Measurements from ENCODE around the gene GNAI2. TPM values are rescaled to one million over a fixed set of nuclear protein-coding genes. Genes with fewer than 3 reads are reported as not detected.
A peak's percentile ranks its signal among the peaks of the same experiment; 100 is the strongest.

The GNAI2 gene
- total RNA-seq, 1 donor from 2014 or later, result 300 TPM

- no peak for DNase-seq (ENCODE audit: low read depth)
Observed at GRCh38 chr3:50297896-50298725, 62.1 kb downstream of the GNAI2 start.

GRCh38 chr3:50298836-50299637 is 63.0 kb downstream of the GNAI2 start, which contains the start of the genes HYAL3 and NAA80:
TSS of gene HYAL3 (minus strand) at chr3:50299405. CDS start at chr3:50295602, 3,803 bp downstream.
TSS of gene NAA80 (minus strand) at chr3:50299405. CDS start at chr3:50297463, 1,942 bp downstream.
- DNase-seq (ENCODE audit: low read depth), result peak; percentile 97

- no peak for DNase-seq (ENCODE audit: low read depth)
Observed at GRCh38 chr3:50299638-50299928, 63.6 kb downstream of the GNAI2 start.

GRCh38 chr3:50299929-50300680 is 64.1 kb downstream of the GNAI2 start:
- peak; percentile 38 for DNase-seq (ENCODE audit: low read depth)

- DNase-seq (ENCODE audit: low read depth), result no peak
Observed at GRCh38 chr3:50300681-50301254, 64.8 kb downstream of the GNAI2 start.

GRCh38 chr3:50302095-50303012 is 66.3 kb downstream of the GNAI2 start:
- DNase-seq (ENCODE audit: low read depth), result no peak

GRCh38 chr3:50303013-50303815 is 67.2 kb downstream of the GNAI2 start, which contains the start of gene HYAL1:
TSS of gene HYAL1 (minus strand) at chr3:50303574. CDS start at chr3:50302956, 618 bp downstream.
- peak; percentile 74 for DNase-seq (ENCODE audit: low read depth)

- DNase-seq (ENCODE audit: low read depth), result peak; percentile 22
Observed at GRCh38 chr3:50304601-50305000, 68.6 kb downstream of the GNAI2 start.

Other genes with a start within 250 kb of the GNAI2 start
- 74.7 and 216 TPM in 2 replicates for gene RBM5, start 147.3 kb upstream of the GNAI2 start, total RNA-seq
- gene SEMA3F, start 80.9 kb upstream of the GNAI2 start, total RNA-seq, result 10.2 and 33.5 TPM in 2 replicates
- gene GNAT1, start 44.6 kb upstream of the GNAI2 start, total RNA-seq, result 0.05 TPM in 1 of 2 replicates, not detected in the other
- 1.8 TPM in 1 of 2 replicates, not detected in the other for gene SLC38A3, start 30.9 kb upstream of the GNAI2 start, total RNA-seq
- 7.8 and 27.0 TPM in 2 replicates for gene SEMA3B, start 32.9 kb downstream of the GNAI2 start, total RNA-seq
- not detected in 2 replicates for gene LSMEM2, start 42.9 kb downstream of the GNAI2 start, total RNA-seq
- 28.8 and 57.8 TPM in 2 replicates for gene IFRD2, start 56.2 kb downstream of the GNAI2 start, total RNA-seq
- gene HYAL3, start 63.2 kb downstream of the GNAI2 start, total RNA-seq, result 13.5 and 15.1 TPM in 2 replicates
- 2.8 and 6.4 TPM in 2 replicates for gene NAA80, start 63.2 kb downstream of the GNAI2 start, total RNA-seq
- gene HYAL1, start 67.4 kb downstream of the GNAI2 start, total RNA-seq, result 7.3 and 22.8 TPM in 2 replicates
- 82.3 and 127 TPM in 2 replicates for gene HYAL2, start 86.5 kb downstream of the GNAI2 start, total RNA-seq
- 16.0 and 21.2 TPM in 2 replicates for gene TUSC2, start 92.0 kb downstream of the GNAI2 start, total RNA-seq
- gene RASSF1, start 104.6 kb downstream of the GNAI2 start, total RNA-seq, result 14.4 and 17.8 TPM in 2 replicates
- 0.35 and 4.7 TPM in 2 replicates for gene ZMYND10, start 109.5 kb downstream of the GNAI2 start, total RNA-seq
- 17.1 and 24.5 TPM in 2 replicates for gene NPRL2, start 114.6 kb downstream of the GNAI2 start, total RNA-seq
- gene CYB561D2, start 114.7 kb downstream of the GNAI2 start, total RNA-seq, result 31.4 and 45.7 TPM in 2 replicates
- 32.1 and 64.8 TPM in 2 replicates for gene TMEM115, start 123.3 kb downstream of the GNAI2 start, total RNA-seq